Endothelial cell of umbilical vein (primary cell): Measurements from ENCODE around the gene CDCA5. TPM values are rescaled to one million over a fixed set of nuclear protein-coding genes. Genes with fewer than 3 reads are reported as not detected.

Source experiments
- BruUV-seq: library from RNA; stranded (reverse); fragments of 400-500 nt; replicated peaks from 2 replicates; lab custom pipeline; 2021; lab: Mats Ljungman, UMichigan
- CTCF ChIA-PET: fragments of 300-600, 350-600 bp; sonication (Branson Sonifier 250); formaldehyde crosslinking; loops from one replicate; lab custom pipeline; 2021; ENCODE audit warnings: antibody characterized with exemption, inconsistent platforms; lab: Charles Lee
- POLR2A ChIA-PET: fragments of 300-600, 350-600 bp; sonication (Branson Sonifier 250); formaldehyde crosslinking; loops from one replicate; lab custom pipeline; 2021; ENCODE audit warnings: antibody characterized with exemption, inconsistent platforms; lab: Charles Lee
- DNase-seq: peaks from one replicate; pipeline ENCODE4 v3.0.0-alpha.2; 2011; ENCODE audit warnings: low read depth, low spot score
- FAIRE-seq: peaks from 2 replicates; lab custom pipeline; 2011; peaks lifted over from hg19 to GRCh38; lab: Jason Lieb, UNC
- H2AFZ ChIP-seq: 2 replicates; pipeline ENCODE4 v1.6.0; 2012; ENCODE audit warnings: low read depth, low read length, control low read depth, inconsistent platforms
- H3K27ac ChIP-seq: 2 replicates; pipeline ENCODE4 v1.5.1; 2011; ENCODE audit warnings: low read depth, mild to moderate bottlenecking, control low read depth, low read length, moderate library complexity; ENCODE audit not compliant: insufficient read depth
- H3K27me3 ChIP-seq, 2 experiments: 2 replicates each; pipeline versions ENCODE4 v1.6.0 to v1.6.1; 2011; ENCODE audit warnings: low read length in 2 of 2, mixed read lengths in 1 of 2; ENCODE audit not compliant: control insufficient read depth in 2 of 2, insufficient read depth in 2 of 2
- H3K36me3 ChIP-seq, 2 experiments: 2 replicates in 1 of 2; 3 replicates in 1 of 2; pipeline ENCODE4 v1.5.1; 2011; ENCODE audit warnings: low read length in 2 of 2, mild to moderate bottlenecking in 1 of 2, moderate library complexity in 1 of 2; ENCODE audit not compliant: control insufficient read depth in 2 of 2, insufficient read depth in 2 of 2; ENCODE audit errors: extremely low read depth in 1 of 2
- H3K4me1 ChIP-seq: 3 replicates; pipeline ENCODE4 v1.5.1; 2011; ENCODE audit warnings: mild to moderate bottlenecking, low read length; ENCODE audit not compliant: control insufficient read depth, insufficient read depth; ENCODE audit errors: extremely low read depth
- H3K4me2 ChIP-seq: 2 replicates; pipeline ENCODE4 v1.6.1; 2011; ENCODE audit warnings: low read length, control low read depth, mixed read lengths; ENCODE audit not compliant: insufficient read depth
- H3K4me3 ChIP-seq, 3 experiments: fragments of 200-600 bp in 1 of 3; sonication (generic), shearing (Covaris generic) in 1 of 3; replicated peaks in 1 of 3; 2 replicates each; pipeline ENCODE4 v1.5.1; 2011 to 2016; ENCODE audit warnings: control low read depth in 3 of 3, low read length in 3 of 3, mild to moderate bottlenecking in 2 of 3, inconsistent platforms in 1 of 3, low read depth in 1 of 3, moderate library complexity in 1 of 3; ENCODE audit not compliant: insufficient read depth in 1 of 3
- H3K79me2 ChIP-seq: 2 replicates; pipeline ENCODE4 v1.6.0; 2012; ENCODE audit warnings: low read length, inconsistent platforms; ENCODE audit not compliant: control insufficient read depth, insufficient read depth
- H3K9ac ChIP-seq: replicated peaks from 2 replicates; pipeline ENCODE3; 2011; ENCODE audit warnings: low read length, control low read depth; ENCODE audit not compliant: insufficient read depth; ENCODE audit errors: extremely low read depth
- H3K9me1 ChIP-seq: replicated peaks from 3 replicates; pipeline ENCODE4 v1.6.0; 2011; ENCODE audit warnings: mild to moderate bottlenecking, low read length; ENCODE audit not compliant: control insufficient read depth, insufficient read depth; ENCODE audit errors: extremely low read depth
- H3K9me3 ChIP-seq: replicated peaks from 2 replicates; pipeline ENCODE4 v1.5.1; 2012; ENCODE audit warnings: low read length, inconsistent platforms; ENCODE audit not compliant: control insufficient read depth, insufficient read depth
- H4K20me1 ChIP-seq: replicated peaks from 2 replicates; pipeline ENCODE3; 2011; ENCODE audit warnings: mild to moderate bottlenecking, low read length; ENCODE audit not compliant: control insufficient read depth, insufficient read depth; ENCODE audit errors: extremely low read depth
- EZH2 ChIP-seq: IDR thresholded peaks from 2 replicates; pipeline ENCODE4 v1.6.1; 2012; ENCODE audit warnings: borderline replicate concordance, low read depth, mild to moderate bottlenecking, moderate library complexity, low read length, inconsistent platforms; ENCODE audit not compliant: severe bottlenecking
- FOS ChIP-seq: IDR thresholded peaks from 2 replicates; pipeline ENCODE4 v1.6.1; 2011; ENCODE audit warnings: mild to moderate bottlenecking, low read length, moderate library complexity, borderline replicate concordance; ENCODE audit not compliant: insufficient read depth
- GATA2 ChIP-seq: IDR thresholded peaks from 2 replicates; pipeline ENCODE4 v1.7.0; 2011; ENCODE audit warnings: low read depth, mild to moderate bottlenecking, moderate library complexity, mixed read lengths, low read length; ENCODE audit not compliant: insufficient read length, insufficient read depth
- JUN ChIP-seq: IDR thresholded peaks from 2 replicates; pipeline ENCODE4 v1.6.1; 2011; ENCODE audit warnings: borderline replicate concordance, low read depth; ENCODE audit not compliant: insufficient read length, insufficient read depth
- MYC ChIP-seq: IDR thresholded peaks from one replicate; pipeline ENCODE4 v1.6.1; 2011; ENCODE audit warnings: mild to moderate bottlenecking, low read depth, low read length
- POLR2A ChIP-seq: IDR thresholded peaks from 2 replicates; pipeline ENCODE4 v1.6.1; 2012; ENCODE audit warnings: low read depth, mild to moderate bottlenecking, control low read depth, low read length
- POLR2AphosphoS5 ChIP-seq: IDR thresholded peaks from 2 replicates; pipeline ENCODE4 v1.6.1; 2012; ENCODE audit warnings: low read depth, mild to moderate bottlenecking, control low read depth, low read length, moderate library complexity; ENCODE audit not compliant: insufficient read depth
- dilution Hi-C: fragments of 300-500 bp; cut with MboI; formaldehyde crosslinking; loops from one replicate; pipeline ENCODE4 v1.15.0; 2019; ENCODE audit warnings: low sequenced_read_pairs; ENCODE audit not compliant: extremely low pct_ligation_motif_present
- intact Hi-C: fragments of 100-400 bp; cut with micrococcal nuclease; formaldehyde crosslinking; loops from one replicate; pipeline ENCODE4 v1.10.0; 2022
- polyA plus RNA-seq, 4 experiments: library from polyadenylated mRNA; depleted of rRNA in 3 of 4; stranded (reverse) in 3 of 4; unstranded in 1 of 4; fragments of >200 nt; gene quantifications; 2 replicates each; pipeline versions ENCODE4 v1.2.1 to v1.2.3, GENCODE V29; 2011 to 2012; ENCODE audit warnings: missing spikeins in 1 of 4
- total RNA-seq: library from RNA; stranded (reverse); gene quantifications from 2 replicates; pipeline ENCODE4 v1.2.3, GENCODE V29; 2021
- TF ChIP-seq, protein P1 (sequence below), 2 donors: IDR thresholded peaks; 1 replicate in 1 of 2; 2 replicates in 1 of 2; pipeline ENCODE4 v1.5.1; 2011; ENCODE audit warnings: low read length in 2 of 2, mild to moderate bottlenecking in 2 of 2, moderate library complexity in 2 of 2, control low read depth in 1 of 2, inconsistent platforms in 1 of 2, low read depth in 1 of 2; ENCODE audit not compliant: insufficient read depth in 1 of 2; ENCODE audit errors: extremely low read depth in 1 of 2

The CDCA5 gene
- total and polyA plus RNA-seq, 2 donors (not counting 3 experiments of a cell fraction or from before 2014, with no cell fraction given), result 16.4 to 35.7 TPM

DNA sequence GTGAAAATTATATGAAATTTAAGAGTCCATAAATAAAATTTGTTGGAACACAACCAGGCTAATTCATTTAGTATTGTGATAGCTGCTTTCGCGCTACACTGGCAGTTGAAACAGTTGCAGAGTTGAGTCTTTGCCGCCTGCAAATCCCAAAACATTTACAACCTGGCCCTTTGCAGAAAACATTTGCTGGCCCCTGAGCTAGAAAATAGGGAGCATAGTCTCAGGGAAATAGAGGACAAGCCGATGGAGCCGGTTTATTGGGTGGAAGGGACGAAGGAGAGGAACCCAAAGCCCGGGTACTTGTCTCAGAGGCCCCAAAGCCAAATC lies 43.4 kb downstream of the CDCA5 start:
- FAIRE-seq, result no peak

More for the DNA sequence above, 43.4 kb downstream of the CDCA5 start:
- dilution Hi-C loops (no loop called here), intact Hi-C loops (loop anchor here (1.0 to 2.0 kb wide), 2 partner anchors 13 to 70 kb away; partner anchors contain the start of genes SNX15 and TM7SF2)
- Histone ChIP-seq H3K27ac (peak overlapping the region; percentile 66), H3K36me3 (peaks cover 2 to 19% of the 10 kb centered on the region in 2 experiments), H3K4me3 (peak overlapping the region; percentile 44 to 62 (median 58)), H3K9me1 (no peaks in the 10 kb centered on the region), H4K20me1 (no peaks in the 10 kb centered on the region), H3K9ac (peak overlapping the region; percentile 74), H2AFZ (peak overlapping the region; percentile 97), H3K79me2 (no peaks in the 10 kb centered on the region), H3K27me3 (no peaks in the 10 kb centered on the region), H3K4me1 (peaks cover 9% of the 10 kb centered on the region), H3K4me2 (peak overlapping the region; percentile 56), H3K9me3 (no peaks in the 10 kb centered on the region)
- ChIA-PET CTCF (interaction anchor here (1.1 to 2.1 kb wide), 3 partner anchors 13 to 26 kb away, joined by 4 to 6 read pairs (median 5); partner anchors contain the start of genes ARL2 and SNX15), POLR2A (no interaction called here)
- no peak for TF ChIP-seq MYC
- TF ChIP-seq JUN, result no peak
- no peak for TF ChIP-seq POLR2AphosphoS5
- TF ChIP-seq, protein P1, sequence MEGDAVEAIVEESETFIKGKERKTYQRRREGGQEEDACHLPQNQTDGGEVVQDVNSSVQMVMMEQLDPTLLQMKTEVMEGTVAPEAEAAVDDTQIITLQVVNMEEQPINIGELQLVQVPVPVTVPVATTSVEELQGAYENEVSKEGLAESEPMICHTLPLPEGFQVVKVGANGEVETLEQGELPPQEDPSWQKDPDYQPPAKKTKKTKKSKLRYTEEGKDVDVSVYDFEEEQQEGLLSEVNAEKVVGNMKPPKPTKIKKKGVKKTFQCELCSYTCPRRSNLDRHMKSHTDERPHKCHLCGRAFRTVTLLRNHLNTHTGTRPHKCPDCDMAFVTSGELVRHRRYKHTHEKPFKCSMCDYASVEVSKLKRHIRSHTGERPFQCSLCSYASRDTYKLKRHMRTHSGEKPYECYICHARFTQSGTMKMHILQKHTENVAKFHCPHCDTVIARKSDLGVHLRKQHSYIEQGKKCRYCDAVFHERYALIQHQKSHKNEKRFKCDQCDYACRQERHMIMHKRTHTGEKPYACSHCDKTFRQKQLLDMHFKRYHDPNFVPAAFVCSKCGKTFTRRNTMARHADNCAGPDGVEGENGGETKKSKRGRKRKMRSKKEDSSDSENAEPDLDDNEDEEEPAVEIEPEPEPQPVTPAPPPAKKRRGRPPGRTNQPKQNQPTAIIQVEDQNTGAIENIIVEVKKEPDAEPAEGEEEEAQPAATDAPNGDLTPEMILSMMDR (IDR thresholded peaks at IDR 0.05; ENCODE audit: extremely low read depth in 1 of 2, insufficient read depth in 1 of 2, low read depth in 1 of 2, low read length in 2 of 2), result no peak
- no peak for TF ChIP-seq EZH2
- TF ChIP-seq POLR2A, result no peak
- no peak for TF ChIP-seq GATA2
- TF ChIP-seq FOS, result no peak
- no TSS peak for BruUV-seq
- DNase-seq, result no peak
